ENCODE measurements around the gene ITGA3.

- TF ChIP-seq EZH2phosphoT487 (IDR thresholded peaks at IDR 0.05; ENCODE audit: low read depth, severe bottlenecking, unreplicated experiment): no peak
- no peak for TF ChIP-seq CTCF (IDR thresholded peaks at IDR 0.05; ENCODE audit: poor library complexity)
These were observed 25.8 kb downstream of the ITGA3 start for GRCh38 chr17:50081757-50082156.

All from hepatocyte (in vitro differentiated cells).